ENCODE results near the gene SPATS2.
"Not testable (repeated sequence)": the region's sequence is repeated elsewhere in the genome, so short reads cannot be mapped to it uniquely, and the experiment has no call there.

The SPATS2 gene

DNA sequence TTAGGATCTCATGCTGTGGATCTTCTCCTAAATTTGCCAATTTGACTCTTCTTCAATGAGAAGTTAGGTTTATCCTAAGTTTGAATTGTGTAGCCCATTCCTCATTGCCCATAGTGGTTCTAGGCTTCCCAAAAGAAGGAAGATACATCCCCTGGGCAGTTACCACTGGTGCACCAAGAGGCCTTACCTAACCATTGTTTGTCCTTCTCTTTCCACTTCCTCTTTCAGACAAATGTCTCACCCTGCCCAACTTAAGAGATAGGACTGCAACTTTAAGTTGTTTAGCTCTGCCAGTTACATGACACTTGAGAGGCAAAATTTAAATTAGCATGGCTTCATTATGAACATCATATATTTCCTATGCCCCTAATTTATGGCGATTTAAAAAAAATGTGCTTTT lies 162.2 kb downstream of the SPATS2 start:
- DNase-seq (ENCODE audit: extremely low read depth, low read depth), result no peak
- no peak overlapping the region for H3K4me3 ChIP-seq (replicated peaks; ENCODE audit: low read depth, low read length)
- TF ChIP-seq, protein P1, sequence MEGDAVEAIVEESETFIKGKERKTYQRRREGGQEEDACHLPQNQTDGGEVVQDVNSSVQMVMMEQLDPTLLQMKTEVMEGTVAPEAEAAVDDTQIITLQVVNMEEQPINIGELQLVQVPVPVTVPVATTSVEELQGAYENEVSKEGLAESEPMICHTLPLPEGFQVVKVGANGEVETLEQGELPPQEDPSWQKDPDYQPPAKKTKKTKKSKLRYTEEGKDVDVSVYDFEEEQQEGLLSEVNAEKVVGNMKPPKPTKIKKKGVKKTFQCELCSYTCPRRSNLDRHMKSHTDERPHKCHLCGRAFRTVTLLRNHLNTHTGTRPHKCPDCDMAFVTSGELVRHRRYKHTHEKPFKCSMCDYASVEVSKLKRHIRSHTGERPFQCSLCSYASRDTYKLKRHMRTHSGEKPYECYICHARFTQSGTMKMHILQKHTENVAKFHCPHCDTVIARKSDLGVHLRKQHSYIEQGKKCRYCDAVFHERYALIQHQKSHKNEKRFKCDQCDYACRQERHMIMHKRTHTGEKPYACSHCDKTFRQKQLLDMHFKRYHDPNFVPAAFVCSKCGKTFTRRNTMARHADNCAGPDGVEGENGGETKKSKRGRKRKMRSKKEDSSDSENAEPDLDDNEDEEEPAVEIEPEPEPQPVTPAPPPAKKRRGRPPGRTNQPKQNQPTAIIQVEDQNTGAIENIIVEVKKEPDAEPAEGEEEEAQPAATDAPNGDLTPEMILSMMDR (IDR thresholded peaks at IDR 0.05; ENCODE audit: low read depth, low read length, missing control alignments), result no peak

DNA sequence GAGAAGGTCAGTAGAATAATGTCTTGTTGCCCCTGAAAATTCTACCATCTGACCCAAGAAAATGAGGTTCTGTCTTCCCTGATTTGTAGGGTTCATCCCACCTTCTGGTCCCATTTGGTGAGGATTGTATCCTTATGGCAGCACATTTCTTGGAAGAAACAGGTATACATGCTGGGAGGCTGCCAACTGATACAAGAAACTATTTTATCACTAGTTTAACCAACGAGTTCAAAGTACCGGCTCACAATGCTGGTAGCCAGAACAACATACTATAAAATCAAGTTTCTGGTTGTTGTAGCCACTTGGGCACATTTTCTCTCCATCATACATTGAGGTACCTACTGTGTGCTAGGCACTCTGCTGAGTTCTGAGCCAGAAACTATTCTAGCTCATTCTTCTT lies 164.5 kb downstream of the SPATS2 start:
- no peak for DNase-seq (ENCODE audit: extremely low read depth, low read depth)
- no peak overlapping the region for H3K4me3 ChIP-seq (replicated peaks; ENCODE audit: low read depth, low read length)
- TF ChIP-seq, protein P1 (IDR thresholded peaks at IDR 0.05; ENCODE audit: low read depth, low read length, missing control alignments), result no peak

DNA sequence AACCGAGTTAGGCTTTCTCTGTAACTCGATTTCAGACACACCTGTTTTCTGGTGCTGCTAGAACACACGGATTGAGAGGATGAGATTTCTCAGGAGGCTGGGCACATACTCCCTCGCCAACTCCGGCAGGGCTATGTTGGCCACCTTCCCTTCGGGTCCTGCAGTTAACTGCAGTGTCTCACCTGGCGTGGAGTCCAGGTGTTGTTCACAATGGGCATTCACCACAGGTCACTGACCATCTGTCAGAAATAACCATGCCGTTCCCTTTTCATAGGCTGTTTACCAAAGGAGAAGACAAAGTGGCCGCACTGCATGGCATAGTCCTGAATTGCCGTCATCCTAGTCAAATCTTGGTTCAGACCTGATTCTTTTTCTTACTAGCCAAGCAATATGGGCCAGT lies 166.1 kb downstream of the SPATS2 start:
- TF ChIP-seq, protein P1 (IDR thresholded peaks at IDR 0.05; ENCODE audit: low read depth, low read length, missing control alignments), result no peak

DNA sequence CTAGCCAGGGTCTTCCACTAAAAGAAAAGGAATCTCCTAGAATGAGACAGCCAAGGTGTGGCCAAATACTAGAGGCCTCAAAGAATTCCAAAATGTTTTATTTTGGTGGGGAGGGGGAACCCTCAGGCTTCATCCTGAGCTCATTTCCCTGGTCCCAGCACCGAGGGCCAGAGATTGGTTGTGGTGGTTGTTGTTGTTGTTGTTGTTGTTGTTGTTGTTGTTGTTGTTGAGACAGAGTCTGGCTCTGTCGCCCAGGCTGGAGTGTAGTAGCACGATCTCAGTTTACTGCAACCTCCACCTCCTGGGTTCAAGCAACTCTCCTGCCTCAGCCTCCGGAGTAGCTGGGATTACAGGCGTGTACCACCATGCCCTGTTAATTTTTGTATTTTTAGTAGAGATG lies 166.9 kb downstream of the SPATS2 start:
- H3K4me3 ChIP-seq (replicated peaks; ENCODE audit: low read depth, low read length); DNase-seq (ENCODE audit: extremely low read depth, low read depth): not testable (repeated sequence)

More for the DNA sequence above, 166.1 kb downstream of the SPATS2 start:
- no peak overlapping the region for H3K4me3 ChIP-seq (replicated peaks; ENCODE audit: low read depth, low read length)
- DNase-seq (ENCODE audit: extremely low read depth, low read depth), result no peak

DNA sequence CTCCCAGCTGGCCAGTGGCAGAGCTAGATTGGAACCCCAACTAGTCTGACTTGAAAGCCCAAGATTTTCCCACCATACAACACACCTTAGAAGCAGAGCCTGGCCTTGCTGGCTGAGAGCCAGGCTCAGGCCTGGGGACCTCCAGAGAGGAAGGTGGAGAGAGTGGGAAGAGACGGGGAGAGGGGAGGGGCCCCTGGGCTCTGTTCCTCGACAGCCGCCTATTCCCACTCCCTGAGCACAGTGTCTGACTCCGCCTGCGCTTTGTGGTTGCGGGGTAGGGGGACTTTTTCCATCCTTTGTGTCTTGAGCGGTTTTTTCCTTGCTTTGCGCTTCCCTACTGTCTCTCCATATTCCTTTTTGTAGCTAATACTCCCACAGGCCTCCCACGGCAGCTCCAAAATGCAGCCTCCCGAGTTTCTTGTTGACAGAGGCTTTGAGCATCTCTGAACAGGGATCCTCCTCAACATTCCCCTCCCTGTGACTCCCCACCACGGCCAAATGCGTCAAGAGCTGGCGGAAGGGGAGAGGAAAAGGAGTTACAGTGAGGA lies 167.5 kb downstream of the SPATS2 start:
- no peak for DNase-seq (ENCODE audit: extremely low read depth, low read depth)
- H3K4me3 ChIP-seq (replicated peaks; ENCODE audit: low read depth, low read length), result no peak overlapping the region
- TF ChIP-seq, protein P1 (IDR thresholded peaks at IDR 0.05; ENCODE audit: low read depth, low read length, missing control alignments), result no peak

DNA sequence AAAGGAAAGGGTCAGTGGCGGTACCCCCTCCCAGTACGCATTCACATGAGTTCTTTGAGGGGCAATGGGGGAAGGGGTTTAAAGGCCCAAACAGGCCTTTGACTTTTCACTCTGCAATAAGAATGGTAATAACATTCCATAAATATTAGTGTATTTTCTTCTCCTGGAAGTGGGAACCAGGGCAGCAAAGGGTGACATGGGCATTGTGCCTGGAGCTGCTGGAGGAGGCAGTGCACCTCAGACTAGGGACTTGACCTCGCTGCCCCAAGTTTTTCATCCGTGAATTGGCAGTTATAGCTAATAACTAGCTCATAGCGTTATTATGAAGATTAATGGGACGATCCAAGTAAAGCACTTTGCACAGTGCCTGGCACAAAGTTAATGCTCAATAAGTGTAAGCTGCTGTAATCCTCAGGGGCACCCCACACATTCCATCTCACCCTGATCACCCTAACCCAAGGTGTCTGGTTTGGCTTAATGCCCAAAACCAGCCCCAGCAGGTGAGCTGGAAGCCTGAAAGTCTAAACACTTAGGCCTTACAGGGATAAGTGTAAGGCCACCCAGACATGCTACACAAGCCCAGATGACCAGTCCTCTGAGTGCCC lies 168.8 kb downstream of the SPATS2 start:
- TF ChIP-seq, protein P1 (IDR thresholded peaks at IDR 0.05; ENCODE audit: low read depth, low read length, missing control alignments), result no peak
- DNase-seq (ENCODE audit: extremely low read depth, low read depth), result no peak
- H3K4me3 ChIP-seq (replicated peaks; ENCODE audit: low read depth, low read length), result no peak overlapping the region

DNA sequence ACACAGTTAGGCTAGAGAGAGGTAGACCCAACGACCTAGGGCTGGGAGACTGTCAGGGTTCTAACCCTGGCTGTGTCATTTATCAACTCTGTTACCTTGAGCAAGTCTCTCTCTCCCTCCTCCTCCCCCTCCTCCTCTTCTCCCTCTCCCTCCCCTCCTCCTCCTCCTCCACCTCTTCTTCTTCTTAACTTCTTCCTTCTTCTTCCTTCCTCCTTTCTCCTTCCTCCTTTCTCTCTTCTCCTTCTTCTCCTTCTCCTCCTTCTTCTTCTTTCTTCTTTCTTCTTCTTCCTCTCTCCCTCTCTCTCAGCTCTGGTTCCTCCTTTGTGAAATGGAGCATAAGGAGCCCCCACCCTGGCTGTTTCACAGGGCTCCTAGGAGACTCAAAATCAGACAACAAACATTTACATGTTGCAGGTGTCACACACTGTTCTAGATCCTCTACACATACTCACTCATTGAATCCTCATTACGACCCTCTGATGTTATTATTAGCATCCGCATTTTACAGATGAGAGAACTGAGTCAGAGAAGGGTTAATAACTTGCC lies 169.3 kb downstream of the SPATS2 start:
- TF ChIP-seq, protein P1 (IDR thresholded peaks at IDR 0.05; ENCODE audit: low read depth, low read length, missing control alignments), result no peak
- no peak overlapping the region for H3K4me3 ChIP-seq (replicated peaks; ENCODE audit: low read depth, low read length)
- DNase-seq (ENCODE audit: extremely low read depth, low read depth), result no peak

Data from HFF-Myc (cell line).